ENCODE results near the gene RPRD1B. TPM values are rescaled to one million over a fixed set of nuclear protein-coding genes. Genes with fewer than 3 reads are reported as not detected.

The RPRD1B gene
- polyA plus RNA-seq, 1 of the 3 experiments (the other 2 are of a cell fraction) = 11.8 TPM

DNA sequence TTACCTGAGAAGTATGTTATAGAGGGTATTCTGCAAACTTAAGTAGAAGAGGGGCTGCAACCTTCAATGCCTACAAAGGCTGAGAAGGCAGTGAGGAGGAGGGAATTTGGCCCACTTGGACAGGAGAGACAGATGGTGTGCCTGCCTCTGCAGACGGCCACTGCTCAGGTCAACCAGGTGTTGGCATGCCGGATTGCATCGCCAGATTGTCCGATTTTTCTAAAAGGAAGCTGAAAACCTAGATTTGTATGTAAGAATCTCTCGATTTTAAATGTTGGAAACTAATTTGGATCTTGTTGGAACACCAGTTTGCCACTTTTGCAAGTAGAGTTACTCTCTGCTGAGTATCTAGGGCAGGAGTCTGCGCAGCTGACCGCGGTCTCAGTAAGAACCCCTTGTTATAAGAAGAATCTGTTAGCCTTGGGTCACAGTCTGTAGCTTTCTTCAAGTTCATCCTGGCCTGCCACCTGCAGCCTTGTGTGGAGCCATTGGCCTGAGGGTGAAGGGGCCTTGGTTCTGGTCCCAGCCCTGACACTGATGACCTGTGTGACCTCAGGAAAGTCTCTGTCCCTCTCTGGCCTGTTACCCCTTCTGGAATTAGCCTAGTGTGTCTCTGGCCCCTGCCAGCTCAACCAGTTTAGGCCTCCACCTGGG is 77.1 kb downstream of the RPRD1B start (continued):
- TF ChIP-seq, protein P1, sequence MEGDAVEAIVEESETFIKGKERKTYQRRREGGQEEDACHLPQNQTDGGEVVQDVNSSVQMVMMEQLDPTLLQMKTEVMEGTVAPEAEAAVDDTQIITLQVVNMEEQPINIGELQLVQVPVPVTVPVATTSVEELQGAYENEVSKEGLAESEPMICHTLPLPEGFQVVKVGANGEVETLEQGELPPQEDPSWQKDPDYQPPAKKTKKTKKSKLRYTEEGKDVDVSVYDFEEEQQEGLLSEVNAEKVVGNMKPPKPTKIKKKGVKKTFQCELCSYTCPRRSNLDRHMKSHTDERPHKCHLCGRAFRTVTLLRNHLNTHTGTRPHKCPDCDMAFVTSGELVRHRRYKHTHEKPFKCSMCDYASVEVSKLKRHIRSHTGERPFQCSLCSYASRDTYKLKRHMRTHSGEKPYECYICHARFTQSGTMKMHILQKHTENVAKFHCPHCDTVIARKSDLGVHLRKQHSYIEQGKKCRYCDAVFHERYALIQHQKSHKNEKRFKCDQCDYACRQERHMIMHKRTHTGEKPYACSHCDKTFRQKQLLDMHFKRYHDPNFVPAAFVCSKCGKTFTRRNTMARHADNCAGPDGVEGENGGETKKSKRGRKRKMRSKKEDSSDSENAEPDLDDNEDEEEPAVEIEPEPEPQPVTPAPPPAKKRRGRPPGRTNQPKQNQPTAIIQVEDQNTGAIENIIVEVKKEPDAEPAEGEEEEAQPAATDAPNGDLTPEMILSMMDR (IDR thresholded peaks at IDR 0.05) = no peak
- TF ChIP-seq TCF12 (IDR thresholded peaks at IDR 0.05) (no peak), NRF1 (IDR thresholded peaks at IDR 0.05; ENCODE audit: low read depth, low read length) (no peak), RXRA (IDR thresholded peaks at IDR 0.05; ENCODE audit: borderline replicate concordance, low read depth) (no peak), ELF1 (IDR thresholded peaks at IDR 0.05) (no peak)
- TF ChIP-seq, protein P2, sequence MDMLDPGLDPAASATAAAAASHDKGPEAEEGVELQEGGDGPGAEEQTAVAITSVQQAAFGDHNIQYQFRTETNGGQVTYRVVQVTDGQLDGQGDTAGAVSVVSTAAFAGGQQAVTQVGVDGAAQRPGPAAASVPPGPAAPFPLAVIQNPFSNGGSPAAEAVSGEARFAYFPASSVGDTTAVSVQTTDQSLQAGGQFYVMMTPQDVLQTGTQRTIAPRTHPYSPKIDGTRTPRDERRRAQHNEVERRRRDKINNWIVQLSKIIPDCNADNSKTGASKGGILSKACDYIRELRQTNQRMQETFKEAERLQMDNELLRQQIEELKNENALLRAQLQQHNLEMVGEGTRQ (IDR thresholded peaks at IDR 0.05; ENCODE audit: borderline replicate concordance, low read depth, low read length) = no peak

DNA sequence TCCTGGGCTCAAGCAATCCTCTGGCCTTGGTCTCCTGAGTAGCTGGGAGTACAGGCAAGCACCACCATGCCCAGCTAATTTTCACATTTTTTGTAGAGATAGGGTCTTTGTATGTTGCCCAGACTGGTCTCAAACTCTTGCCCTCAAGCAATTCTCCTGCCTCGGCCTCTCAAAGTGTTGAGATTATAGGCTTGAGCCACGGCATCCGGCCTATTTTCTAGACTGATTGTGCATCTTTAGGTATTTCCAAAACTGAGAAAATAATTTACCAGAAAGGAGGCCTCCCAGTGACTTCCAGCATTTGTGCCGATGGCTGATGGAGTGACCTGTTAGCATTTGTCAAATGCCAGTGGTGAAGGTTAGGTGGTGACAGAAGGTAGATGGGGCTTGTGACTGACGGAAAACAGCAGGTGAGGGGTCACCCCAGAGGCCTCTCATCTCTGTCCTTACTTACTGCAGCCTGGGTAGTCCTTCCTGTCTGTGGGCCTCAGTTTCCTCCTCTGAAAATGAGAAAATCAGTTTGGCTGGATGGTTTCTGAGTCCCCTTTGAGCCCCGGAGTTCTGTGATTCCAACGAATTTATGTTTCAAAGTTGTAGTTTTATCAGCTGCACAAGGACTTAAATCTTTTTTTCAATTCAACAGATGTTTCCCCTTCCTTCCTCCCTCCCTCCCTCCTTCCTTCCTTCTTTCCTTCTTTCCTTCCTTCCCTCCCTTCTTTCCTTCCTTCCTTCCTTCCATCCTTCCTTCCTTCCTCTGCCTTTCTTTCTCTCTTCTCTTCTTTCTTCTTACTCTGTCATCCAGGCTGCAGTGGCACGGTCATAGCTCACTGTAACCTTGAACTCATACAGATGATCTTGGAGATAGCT is 78.1 kb downstream of the RPRD1B start:
- Histone ChIP-seq H3K4me3 (ENCODE audit: low read depth in 2 of 2, low read length in 1 of 2) (no peak overlapping the region), H3K9ac (no peak overlapping the region), H3K4me1 (ENCODE audit: control insufficient read depth in 1 of 2, insufficient read depth in 2 of 2, low read depth in 1 of 2, low read length in 1 of 2) (peaks cover 41 to 51% of the 10 kb centered on the region in 2 experiments), H3K27ac (ENCODE audit: low read depth in 2 of 2, low read length in 1 of 2) (peak overlapping the region; percentile 96 to 98; a peak in 3 of 4 replicates), H3K27me3 (ENCODE audit: insufficient read depth) (no peaks in the 10 kb centered on the region), H3K36me3 (replicated peaks in 1 of 2; ENCODE audit: control insufficient read depth in 1 of 2, insufficient read depth in 2 of 2, low read length in 1 of 2) (no peaks in the 10 kb centered on the region), H3K4me2 (no peak overlapping the region), H3F3A (replicated peaks; ENCODE audit: insufficient read depth) (peaks cover 57% of the 10 kb centered on the region), H3K9me2 (no peaks in the 10 kb centered on the region), H4K20me1 (ENCODE audit: insufficient read depth) (no peaks in the 10 kb centered on the region; the same call in 1 of the 2 replicates), H3K79me2 (ENCODE audit: insufficient read depth) (no peaks in the 10 kb centered on the region), H2AFZ (ENCODE audit: low read depth) (no peak overlapping the region), H3K9me3 (no peaks in the 10 kb centered on the region)
- WGBS (ENCODE audit: low lambda C conversion rate) = 94% methylated on average over 7 of the region's 8 CpGs
- ChIA-PET CTCF (interaction anchor here (1.0 to 7.0 kb wide), 4 partner anchors 38 to 110 kb away, joined by 5 to 44 read pairs (median 12); partner anchors contain the start of gene TGM2), POLR2A (no interaction called here)
- no peak for DNase-seq
- TF ChIP-seq MEF2A (IDR thresholded peaks at IDR 0.05; ENCODE audit: borderline replicate concordance, low read depth) (no peak), RXRA (IDR thresholded peaks at IDR 0.05; ENCODE audit: borderline replicate concordance, low read depth) (no peak), NRF1 (IDR thresholded peaks at IDR 0.05; ENCODE audit: low read depth, low read length) (no peak), RFX5 (IDR thresholded peaks at IDR 0.05; ENCODE audit: low read length) (no peak), FOXM1 (IDR thresholded peaks at IDR 0.05; ENCODE audit: low read depth) (no peak), CHD2 (IDR thresholded peaks at IDR 0.05; ENCODE audit: low read length, partially characterized antibody) (no peak), EZH2phosphoT487 (IDR thresholded peaks at IDR 0.05; ENCODE audit: borderline replicate concordance, low read depth) (no peak), EP300 (IDR thresholded peaks at IDR 0.05; ENCODE audit: borderline replicate concordance in 1 of 2, low read depth in 1 of 2, low read length in 1 of 2) (no peak), GABPA (IDR thresholded peaks at IDR 0.05; ENCODE audit: low read depth) (no peak), YY1 (IDR thresholded peaks at IDR 0.05; ENCODE audit: low read depth) (no peak), RAD21 (IDR thresholded peaks at IDR 0.05; ENCODE audit: low read length) (no peak), SIN3A (IDR thresholded peaks at IDR 0.05; ENCODE audit: borderline replicate concordance, low read depth, low read length) (no peak), MXI1 (IDR thresholded peaks at IDR 0.05; ENCODE audit: low read depth, low read length) (no peak), TCF12 (IDR thresholded peaks at IDR 0.05) (no peak)
- TF ChIP-seq, protein P3, sequence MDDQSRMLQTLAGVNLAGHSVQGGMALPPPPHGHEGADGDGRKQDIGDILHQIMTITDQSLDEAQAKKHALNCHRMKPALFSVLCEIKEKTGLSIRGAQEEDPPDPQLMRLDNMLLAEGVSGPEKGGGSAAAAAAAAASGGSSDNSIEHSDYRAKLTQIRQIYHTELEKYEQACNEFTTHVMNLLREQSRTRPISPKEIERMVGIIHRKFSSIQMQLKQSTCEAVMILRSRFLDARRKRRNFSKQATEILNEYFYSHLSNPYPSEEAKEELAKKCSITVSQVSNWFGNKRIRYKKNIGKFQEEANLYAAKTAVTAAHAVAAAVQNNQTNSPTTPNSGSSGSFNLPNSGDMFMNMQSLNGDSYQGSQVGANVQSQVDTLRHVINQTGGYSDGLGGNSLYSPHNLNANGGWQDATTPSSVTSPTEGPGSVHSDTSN (IDR thresholded peaks at IDR 0.05) = no peak
- TF ChIP-seq, protein P4, sequence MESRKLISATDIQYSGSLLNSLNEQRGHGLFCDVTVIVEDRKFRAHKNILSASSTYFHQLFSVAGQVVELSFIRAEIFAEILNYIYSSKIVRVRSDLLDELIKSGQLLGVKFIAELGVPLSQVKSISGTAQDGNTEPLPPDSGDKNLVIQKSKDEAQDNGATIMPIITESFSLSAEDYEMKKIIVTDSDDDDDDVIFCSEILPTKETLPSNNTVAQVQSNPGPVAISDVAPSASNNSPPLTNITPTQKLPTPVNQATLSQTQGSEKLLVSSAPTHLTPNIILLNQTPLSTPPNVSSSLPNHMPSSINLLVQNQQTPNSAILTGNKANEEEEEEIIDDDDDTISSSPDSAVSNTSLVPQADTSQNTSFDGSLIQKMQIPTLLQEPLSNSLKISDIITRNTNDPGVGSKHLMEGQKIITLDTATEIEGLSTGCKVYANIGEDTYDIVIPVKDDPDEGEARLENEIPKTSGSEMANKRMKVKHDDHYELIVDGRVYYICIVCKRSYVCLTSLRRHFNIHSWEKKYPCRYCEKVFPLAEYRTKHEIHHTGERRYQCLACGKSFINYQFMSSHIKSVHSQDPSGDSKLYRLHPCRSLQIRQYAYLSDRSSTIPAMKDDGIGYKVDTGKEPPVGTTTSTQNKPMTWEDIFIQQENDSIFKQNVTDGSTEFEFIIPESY (IDR thresholded peaks at IDR 0.05; ENCODE audit: borderline replicate concordance, low read depth) = no peak
- TF ChIP-seq, protein P5, sequence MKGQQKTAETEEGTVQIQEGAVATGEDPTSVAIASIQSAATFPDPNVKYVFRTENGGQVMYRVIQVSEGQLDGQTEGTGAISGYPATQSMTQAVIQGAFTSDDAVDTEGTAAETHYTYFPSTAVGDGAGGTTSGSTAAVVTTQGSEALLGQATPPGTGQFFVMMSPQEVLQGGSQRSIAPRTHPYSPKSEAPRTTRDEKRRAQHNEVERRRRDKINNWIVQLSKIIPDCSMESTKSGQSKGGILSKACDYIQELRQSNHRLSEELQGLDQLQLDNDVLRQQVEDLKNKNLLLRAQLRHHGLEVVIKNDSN (IDR thresholded peaks at IDR 0.05; ENCODE audit: borderline replicate concordance, low read depth) = no peak
- TF ChIP-seq, protein P6, sequence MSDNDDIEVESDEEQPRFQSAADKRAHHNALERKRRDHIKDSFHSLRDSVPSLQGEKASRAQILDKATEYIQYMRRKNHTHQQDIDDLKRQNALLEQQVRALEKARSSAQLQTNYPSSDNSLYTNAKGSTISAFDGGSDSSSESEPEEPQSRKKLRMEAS (IDR thresholded peaks at IDR 0.05; ENCODE audit: low read depth) = no peak
- TF ChIP-seq, protein P2 (IDR thresholded peaks at IDR 0.05; ENCODE audit: borderline replicate concordance, low read depth, low read length) = no peak
